ENCODE data around the gene TAF1.

The TAF1 gene

DNA sequence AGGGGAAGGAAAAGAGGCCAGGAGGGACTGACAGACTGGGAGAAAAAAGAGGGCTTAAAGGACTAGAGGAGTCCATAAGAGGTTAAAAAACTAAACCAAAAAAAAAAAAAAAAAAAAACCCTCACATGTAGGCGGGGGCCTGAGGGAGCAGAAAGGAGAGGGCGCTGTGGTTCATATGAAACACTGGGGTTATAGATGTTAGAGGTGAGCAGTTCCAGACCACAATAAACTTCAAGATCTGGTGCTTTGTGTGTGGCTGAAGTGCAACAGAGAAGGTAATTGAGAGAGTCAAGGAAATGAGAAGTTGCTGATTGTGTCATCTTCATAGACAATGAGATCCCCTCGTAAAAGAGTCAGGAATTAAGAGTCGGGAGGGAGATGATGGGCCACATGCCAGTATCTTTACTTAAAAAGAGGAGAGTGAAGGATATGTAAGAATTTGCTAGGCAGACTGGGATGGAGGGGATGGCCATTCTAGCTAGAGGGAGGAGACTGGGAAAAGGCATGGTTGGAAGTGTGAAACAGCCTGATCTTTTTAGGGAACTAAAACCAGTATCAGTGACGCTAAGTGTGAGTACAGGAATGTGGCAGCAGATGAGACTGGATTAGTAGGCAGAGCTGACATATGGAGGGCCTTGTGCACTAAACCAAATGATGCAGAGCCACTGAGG lies 148.3 kb downstream of the TAF1 start:
- no peak overlapping the region for H3K27ac ChIP-seq (replicated peaks)
- TF ChIP-seq SPI1 (IDR thresholded peaks at IDR 0.05; ENCODE audit: borderline replicate concordance, low read depth) = no peak
- TF ChIP-seq, protein P1, sequence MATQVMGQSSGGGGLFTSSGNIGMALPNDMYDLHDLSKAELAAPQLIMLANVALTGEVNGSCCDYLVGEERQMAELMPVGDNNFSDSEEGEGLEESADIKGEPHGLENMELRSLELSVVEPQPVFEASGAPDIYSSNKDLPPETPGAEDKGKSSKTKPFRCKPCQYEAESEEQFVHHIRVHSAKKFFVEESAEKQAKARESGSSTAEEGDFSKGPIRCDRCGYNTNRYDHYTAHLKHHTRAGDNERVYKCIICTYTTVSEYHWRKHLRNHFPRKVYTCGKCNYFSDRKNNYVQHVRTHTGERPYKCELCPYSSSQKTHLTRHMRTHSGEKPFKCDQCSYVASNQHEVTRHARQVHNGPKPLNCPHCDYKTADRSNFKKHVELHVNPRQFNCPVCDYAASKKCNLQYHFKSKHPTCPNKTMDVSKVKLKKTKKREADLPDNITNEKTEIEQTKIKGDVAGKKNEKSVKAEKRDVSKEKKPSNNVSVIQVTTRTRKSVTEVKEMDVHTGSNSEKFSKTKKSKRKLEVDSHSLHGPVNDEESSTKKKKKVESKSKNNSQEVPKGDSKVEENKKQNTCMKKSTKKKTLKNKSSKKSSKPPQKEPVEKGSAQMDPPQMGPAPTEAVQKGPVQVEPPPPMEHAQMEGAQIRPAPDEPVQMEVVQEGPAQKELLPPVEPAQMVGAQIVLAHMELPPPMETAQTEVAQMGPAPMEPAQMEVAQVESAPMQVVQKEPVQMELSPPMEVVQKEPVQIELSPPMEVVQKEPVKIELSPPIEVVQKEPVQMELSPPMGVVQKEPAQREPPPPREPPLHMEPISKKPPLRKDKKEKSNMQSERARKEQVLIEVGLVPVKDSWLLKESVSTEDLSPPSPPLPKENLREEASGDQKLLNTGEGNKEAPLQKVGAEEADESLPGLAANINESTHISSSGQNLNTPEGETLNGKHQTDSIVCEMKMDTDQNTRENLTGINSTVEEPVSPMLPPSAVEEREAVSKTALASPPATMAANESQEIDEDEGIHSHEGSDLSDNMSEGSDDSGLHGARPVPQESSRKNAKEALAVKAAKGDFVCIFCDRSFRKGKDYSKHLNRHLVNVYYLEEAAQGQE (IDR thresholded peaks at IDR 0.05; ENCODE audit: insufficient replicate concordance, low read depth) = no peak
- no peak for TF ChIP-seq GABPA (IDR thresholded peaks at IDR 0.05; ENCODE audit: low read depth)
- TF ChIP-seq, protein P2, sequence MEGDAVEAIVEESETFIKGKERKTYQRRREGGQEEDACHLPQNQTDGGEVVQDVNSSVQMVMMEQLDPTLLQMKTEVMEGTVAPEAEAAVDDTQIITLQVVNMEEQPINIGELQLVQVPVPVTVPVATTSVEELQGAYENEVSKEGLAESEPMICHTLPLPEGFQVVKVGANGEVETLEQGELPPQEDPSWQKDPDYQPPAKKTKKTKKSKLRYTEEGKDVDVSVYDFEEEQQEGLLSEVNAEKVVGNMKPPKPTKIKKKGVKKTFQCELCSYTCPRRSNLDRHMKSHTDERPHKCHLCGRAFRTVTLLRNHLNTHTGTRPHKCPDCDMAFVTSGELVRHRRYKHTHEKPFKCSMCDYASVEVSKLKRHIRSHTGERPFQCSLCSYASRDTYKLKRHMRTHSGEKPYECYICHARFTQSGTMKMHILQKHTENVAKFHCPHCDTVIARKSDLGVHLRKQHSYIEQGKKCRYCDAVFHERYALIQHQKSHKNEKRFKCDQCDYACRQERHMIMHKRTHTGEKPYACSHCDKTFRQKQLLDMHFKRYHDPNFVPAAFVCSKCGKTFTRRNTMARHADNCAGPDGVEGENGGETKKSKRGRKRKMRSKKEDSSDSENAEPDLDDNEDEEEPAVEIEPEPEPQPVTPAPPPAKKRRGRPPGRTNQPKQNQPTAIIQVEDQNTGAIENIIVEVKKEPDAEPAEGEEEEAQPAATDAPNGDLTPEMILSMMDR (IDR thresholded peaks at IDR 0.05; ENCODE audit: insufficient read depth, low read length) = no peak
- no peak for TF ChIP-seq POLR2AphosphoS5 (IDR thresholded peaks at IDR 0.05; ENCODE audit: low read depth)
- no peaks in the 10 kb centered on the region for H3K27me3 ChIP-seq (ENCODE audit: insufficient read depth, poor library complexity, severe bottlenecking)
- H3K4me3 ChIP-seq (replicated peaks; ENCODE audit: insufficient read depth, low read length) = no peak overlapping the region
- peak in 1 of 2 experiments; percentile 29 for DNase-seq (ENCODE audit: low read depth in 1 of 2, low spot score in 1 of 2)

DNA sequence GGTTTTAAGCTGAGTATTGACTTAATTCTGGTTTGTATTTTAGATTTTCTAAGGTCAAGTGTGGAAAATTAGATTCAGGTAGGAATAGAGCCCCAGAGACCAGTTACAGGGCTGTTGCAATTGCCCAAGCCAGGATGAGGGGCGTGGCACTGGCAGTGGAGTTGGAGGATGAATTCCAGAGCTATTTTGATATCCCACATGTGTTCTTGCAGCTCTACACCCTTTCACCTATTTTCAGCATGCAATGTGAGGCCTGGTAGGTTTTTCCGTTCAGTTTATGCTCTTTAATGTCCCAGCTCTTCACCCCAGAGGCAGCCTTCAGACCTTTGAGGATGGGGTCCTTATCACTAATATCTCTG lies 148.9 kb downstream of the TAF1 start:
- Histone ChIP-seq H3K4me3 (replicated peaks; ENCODE audit: insufficient read depth, low read length) (no peak overlapping the region), H3K27ac (replicated peaks) (no peak overlapping the region), H3K27me3 (ENCODE audit: insufficient read depth, poor library complexity, severe bottlenecking) (no peaks in the 10 kb centered on the region)
- DNase-seq (ENCODE audit: low read depth in 1 of 2, low spot score in 1 of 2) = no peak
- no peak for TF ChIP-seq POLR2AphosphoS5 (IDR thresholded peaks at IDR 0.05; ENCODE audit: low read depth)
- TF ChIP-seq, protein P2 (IDR thresholded peaks at IDR 0.05; ENCODE audit: insufficient read depth, low read length) = no peak
- TF ChIP-seq SPI1 (IDR thresholded peaks at IDR 0.05; ENCODE audit: borderline replicate concordance, low read depth) = no peak
- TF ChIP-seq GABPA (IDR thresholded peaks at IDR 0.05; ENCODE audit: low read depth) = no peak
- TF ChIP-seq, protein P1 (IDR thresholded peaks at IDR 0.05; ENCODE audit: insufficient replicate concordance, low read depth) = no peak
